Tibial artery (tissue), 4 donors: ENCODE results near the gene WFDC10B.
"Not testable (repeated sequence)": the region's sequence is repeated elsewhere in the genome, so short reads cannot be mapped to it uniquely, and the experiment has no call there.

ENCODE experiments used
- DNase-seq, 2 donors: peaks; one replicate each; pipeline ENCODE4 v3.0.0-alpha.2; 2019
- H3K27ac ChIP-seq, 2 donors: fragments of 200-600 bp; sonication (generic) in 1 of 2; 1 replicate in 1 of 2; 2 replicates in 1 of 2; pipeline ENCODE4 v1.5.1; 2018 to 2019; ENCODE audit warnings: mild to moderate bottlenecking in 1 of 2
- H3K27me3 ChIP-seq, 2 donors: fragments of 200-600 bp; sonication (generic) in 1 of 2; one replicate each; pipeline versions ENCODE4 v1.5.1 to v1.6.0; 2016 to 2019
- H3K36me3 ChIP-seq, 3 donors: fragments of 200-600 bp; sonication (generic) in 2 of 3; one replicate each; pipeline ENCODE4 v1.5.1; 2016 to 2019; ENCODE audit warnings: mild to moderate bottlenecking in 2 of 3
- H3K4me1 ChIP-seq, 4 donors: fragments of 200-600 bp; sonication (generic) in 2 of 4; 1 replicate in 3 of 4; 2 replicates in 1 of 4; pipeline ENCODE4 v1.5.1; 2016 to 2019
- H3K4me3 ChIP-seq, 2 donors: fragments of 200-600 bp; sonication (generic) in 1 of 2; 1 replicate in 1 of 2; 2 replicates in 1 of 2; pipeline ENCODE4 v1.5.1; 2018 to 2019; ENCODE audit warnings: mild to moderate bottlenecking in 2 of 2
- H3K9me3 ChIP-seq, 3 donors: fragments of 200-600 bp; sonication (generic) in 1 of 3; one replicate each; pipeline ENCODE4 v1.5.1; 2016 to 2019
- intact Hi-C: fragments of 100-400 bp; cut with DNase I; formaldehyde crosslinking; loops from one replicate; pipeline ENCODE4 v1.15.0; 2023; ENCODE audit warnings: low total_unique reads
- TF ChIP-seq, protein P1 (sequence below), 2 experiments: fragments of 200-600 bp in 1 of 2; fragments of 450-650 bp in 1 of 2; IDR thresholded peaks; one replicate each; pipeline ENCODE4 v1.5.1; 2017 to 2019; ENCODE audit warnings: antibody characterized with exemption in 2 of 2, mild to moderate bottlenecking in 1 of 2, moderate library complexity in 1 of 2

WFDC10B gene

GRCh38 chr20:45701873-45702272 lies 2.9 kb downstream of the WFDC10B start, which contains the start of gene WFDC13:
Gene WFDC13, plus strand, starts transcription at chr20:45702038. Its CDS starts 86 bp downstream, at chr20:45702124.
- Histone ChIP-seq H3K36me3 (no peaks in the 10 kb centered on the region), H3K9me3 (no peaks in the 10 kb centered on the region), H3K4me1 (no peaks in the 10 kb centered on the region), H3K4me3 (no peak within 1 kb of the TSS), H3K27me3 (no peaks in the 10 kb centered on the region), H3K27ac (no peak within 1 kb of the TSS)
- no peak for DNase-seq
- TF ChIP-seq, protein P1, sequence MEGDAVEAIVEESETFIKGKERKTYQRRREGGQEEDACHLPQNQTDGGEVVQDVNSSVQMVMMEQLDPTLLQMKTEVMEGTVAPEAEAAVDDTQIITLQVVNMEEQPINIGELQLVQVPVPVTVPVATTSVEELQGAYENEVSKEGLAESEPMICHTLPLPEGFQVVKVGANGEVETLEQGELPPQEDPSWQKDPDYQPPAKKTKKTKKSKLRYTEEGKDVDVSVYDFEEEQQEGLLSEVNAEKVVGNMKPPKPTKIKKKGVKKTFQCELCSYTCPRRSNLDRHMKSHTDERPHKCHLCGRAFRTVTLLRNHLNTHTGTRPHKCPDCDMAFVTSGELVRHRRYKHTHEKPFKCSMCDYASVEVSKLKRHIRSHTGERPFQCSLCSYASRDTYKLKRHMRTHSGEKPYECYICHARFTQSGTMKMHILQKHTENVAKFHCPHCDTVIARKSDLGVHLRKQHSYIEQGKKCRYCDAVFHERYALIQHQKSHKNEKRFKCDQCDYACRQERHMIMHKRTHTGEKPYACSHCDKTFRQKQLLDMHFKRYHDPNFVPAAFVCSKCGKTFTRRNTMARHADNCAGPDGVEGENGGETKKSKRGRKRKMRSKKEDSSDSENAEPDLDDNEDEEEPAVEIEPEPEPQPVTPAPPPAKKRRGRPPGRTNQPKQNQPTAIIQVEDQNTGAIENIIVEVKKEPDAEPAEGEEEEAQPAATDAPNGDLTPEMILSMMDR (IDR thresholded peaks at IDR 0.05) = no peak
- intact Hi-C loops = no loop called here

- no peaks in the 10 kb centered on the region for H3K27me3 ChIP-seq
- H3K9me3 ChIP-seq = no peaks in the 10 kb centered on the region
- H3K4me3 ChIP-seq = no peak overlapping the region
- DNase-seq = no peak
- TF ChIP-seq, protein P1 (IDR thresholded peaks at IDR 0.05) = no peak
- H3K27ac ChIP-seq = no peak overlapping the region
- intact Hi-C loops = no loop called here
- H3K36me3 ChIP-seq = no peaks in the 10 kb centered on the region
- no peaks in the 10 kb centered on the region for H3K4me1 ChIP-seq
Observed at GRCh38 chr20:45701104-45701503, 3.7 kb downstream of the WFDC10B start.

DNA sequence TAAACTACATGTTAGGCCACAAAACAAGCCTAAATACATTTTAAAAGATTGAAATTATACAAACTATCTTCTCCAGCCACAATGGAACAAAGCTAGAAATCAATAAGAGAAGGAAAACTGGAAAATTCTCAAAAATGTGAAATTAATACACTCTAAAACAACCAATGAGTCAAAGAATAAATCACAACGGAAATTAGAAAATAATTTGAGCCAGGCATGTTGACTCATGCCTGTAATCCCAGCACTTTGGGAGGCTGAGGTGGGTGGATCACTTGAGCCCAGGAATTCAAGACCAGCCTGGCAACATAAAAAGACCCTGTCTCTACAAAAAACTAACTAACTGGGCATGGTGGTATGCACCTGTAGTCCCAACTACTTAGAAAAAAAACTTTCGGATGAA lies 9.3 kb downstream of the WFDC10B start:
- no peaks in the 10 kb centered on the region for H3K9me3 ChIP-seq
- no peaks in the 10 kb centered on the region for H3K27me3 ChIP-seq
- no peak overlapping the region for H3K4me3 ChIP-seq
- no peak overlapping the region for H3K27ac ChIP-seq
- TF ChIP-seq, protein P1 (IDR thresholded peaks at IDR 0.05) = no peak
- H3K4me1 ChIP-seq = no peaks in the 10 kb centered on the region
- DNase-seq = no peak
- intact Hi-C loops = no loop called here
- H3K36me3 ChIP-seq = no peaks in the 10 kb centered on the region

DNA sequence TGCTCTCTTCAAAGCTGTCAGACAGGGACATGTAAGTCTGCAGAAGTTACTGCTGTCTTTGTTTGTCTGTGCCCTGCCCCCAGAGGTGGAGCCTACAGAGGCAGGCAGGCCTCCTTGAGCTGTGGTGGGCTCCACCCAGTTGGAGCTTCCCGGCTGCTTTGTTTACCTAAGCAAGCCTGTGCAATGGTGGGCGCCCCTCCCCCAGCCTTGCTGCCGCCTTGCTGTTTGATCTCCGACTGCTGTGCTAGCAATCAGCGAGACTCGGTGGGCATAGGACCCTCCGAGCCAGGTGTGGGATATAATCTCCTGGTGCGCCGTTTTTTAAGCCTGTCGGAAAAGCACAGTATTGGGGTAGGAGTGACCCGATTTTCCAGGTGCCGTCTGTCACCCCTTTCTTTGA lies 11.5 kb downstream of the WFDC10B start:
- H3K27me3 ChIP-seq, intact Hi-C loops, H3K27ac ChIP-seq, H3K36me3 ChIP-seq, H3K9me3 ChIP-seq, H3K4me3 ChIP-seq, DNase-seq, H3K4me1 ChIP-seq: not testable (repeated sequence)

DNA sequence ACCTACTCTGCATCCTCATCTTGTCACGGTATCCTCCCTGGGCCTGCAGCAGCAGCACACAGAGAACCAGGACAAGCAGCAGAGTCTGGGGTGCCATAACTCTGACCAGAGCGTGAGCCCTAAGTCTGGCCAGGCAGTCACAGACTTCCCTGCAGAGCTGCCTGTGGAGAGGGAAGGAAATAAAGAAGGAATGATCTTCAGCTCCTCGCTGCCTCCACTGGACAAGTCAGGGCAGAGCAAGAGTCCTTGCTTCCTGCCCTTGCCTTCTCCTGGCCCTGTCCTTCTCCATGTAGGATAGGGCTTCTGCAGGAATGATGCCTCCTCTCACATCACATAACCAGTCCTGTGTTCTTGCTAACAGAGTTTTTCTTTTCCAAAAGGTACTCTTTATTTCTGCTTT lies 18.9 kb downstream of the WFDC10B start:
- DNase-seq = no peak
- Histone ChIP-seq H3K36me3 (no peaks in the 10 kb centered on the region), H3K4me3 (no peak overlapping the region), H3K27ac (no peak overlapping the region), H3K27me3 (no peaks in the 10 kb centered on the region), H3K4me1 (no peaks in the 10 kb centered on the region), H3K9me3 (peaks cover 0 to 3% (median 0%) of the 10 kb centered on the region in 3 donors)
- TF ChIP-seq, protein P1 (IDR thresholded peaks at IDR 0.05) = no peak
- intact Hi-C loops = no loop called here

GRCh38 chr20:45679650-45680049 lies 25.2 kb downstream of the WFDC10B start:
- Histone ChIP-seq H3K9me3 (peaks cover 0 to 32% (median 27%) of the 10 kb centered on the region in 3 donors), H3K4me1 (no peaks in the 10 kb centered on the region), H3K27ac (no peak overlapping the region), H3K4me3 (no peak overlapping the region), H3K36me3 (no peaks in the 10 kb centered on the region), H3K27me3 (no peaks in the 10 kb centered on the region)
- intact Hi-C loops = no loop called here
- DNase-seq = no peak
- TF ChIP-seq, protein P1 (IDR thresholded peaks at IDR 0.05) = no peak
